Fibroblast of mammary gland (primary cell): ENCODE results near the gene HOXD11.
A peak's percentile ranks its signal among the peaks of the same experiment; 100 is the strongest.

Experiments used
- DNase-seq: peaks from one replicate; pipeline ENCODE4 v3.0.0-alpha.2; 2010; ENCODE audit warnings: low read depth
- H3K4me3 ChIP-seq: 2 replicates; pipeline ENCODE4 v1.5.1; 2011; ENCODE audit warnings: low read depth, mild to moderate bottlenecking, low read length, moderate library complexity; ENCODE audit not compliant: control insufficient read depth
- TF ChIP-seq, protein P1 (sequence below): conservative IDR thresholded peaks from 2 replicates; pipeline ENCODE4 v1.5.1; 2011; ENCODE audit warnings: low read depth, low read length, inconsistent platforms; ENCODE audit not compliant: control insufficient read depth, insufficient read depth

HOXD11 gene

DNA sequence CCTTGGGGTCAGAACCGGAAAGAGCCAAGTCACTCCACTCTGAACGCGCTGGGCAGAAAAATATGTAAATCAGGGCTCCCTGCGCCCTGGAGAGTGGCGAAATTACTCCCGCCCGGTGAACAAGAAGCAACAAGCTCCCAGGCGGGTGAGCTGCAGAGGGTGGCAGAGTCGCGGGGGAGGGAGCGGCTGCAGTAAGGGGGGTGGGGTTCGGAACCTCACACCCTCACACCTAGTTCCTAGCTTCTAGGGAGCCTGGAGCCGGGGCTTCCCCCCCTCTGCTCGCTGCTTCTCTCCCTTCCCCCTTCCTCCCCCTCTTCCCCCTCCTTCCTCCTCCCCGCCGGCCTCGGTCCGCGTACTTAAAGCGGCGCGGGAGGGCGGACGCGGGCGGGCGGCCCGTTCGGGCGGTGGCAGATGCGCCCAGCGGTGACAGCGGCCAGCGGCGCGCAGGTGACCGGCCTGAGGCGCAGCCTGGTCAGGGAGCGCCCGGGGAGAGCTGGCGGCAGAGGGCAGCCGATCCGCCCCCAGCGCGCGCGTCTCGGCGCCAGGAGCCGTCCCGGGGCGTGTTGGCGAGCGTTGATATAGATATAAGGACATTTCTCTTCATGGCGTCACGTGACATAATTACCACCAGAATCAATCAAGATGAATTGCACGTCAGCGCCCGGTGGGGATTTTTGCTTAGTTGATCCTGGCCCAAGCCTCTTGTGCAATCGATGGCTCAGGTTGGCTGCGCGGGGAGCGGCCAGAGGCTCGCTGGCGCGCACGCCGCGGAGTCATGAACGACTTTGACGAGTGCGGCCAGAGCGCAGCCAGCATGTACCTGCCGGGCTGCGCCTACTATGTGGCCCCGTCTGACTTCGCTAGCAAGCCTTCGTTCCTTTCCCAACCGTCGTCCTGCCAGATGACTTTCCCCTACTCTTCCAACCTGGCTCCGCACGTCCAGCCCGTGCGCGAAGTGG, at the start of gene HOXD11:
Gene HOXD11, plus strand, starts transcription at position 700 of the 959 bp plus-strand sequence. Its CDS starts 76 bp downstream, at position 776.
- peak within 1 kb of the TSS; percentile 13 for H3K4me3 ChIP-seq
- DNase-seq = peak; percentile 72
- TF ChIP-seq, protein P1, sequence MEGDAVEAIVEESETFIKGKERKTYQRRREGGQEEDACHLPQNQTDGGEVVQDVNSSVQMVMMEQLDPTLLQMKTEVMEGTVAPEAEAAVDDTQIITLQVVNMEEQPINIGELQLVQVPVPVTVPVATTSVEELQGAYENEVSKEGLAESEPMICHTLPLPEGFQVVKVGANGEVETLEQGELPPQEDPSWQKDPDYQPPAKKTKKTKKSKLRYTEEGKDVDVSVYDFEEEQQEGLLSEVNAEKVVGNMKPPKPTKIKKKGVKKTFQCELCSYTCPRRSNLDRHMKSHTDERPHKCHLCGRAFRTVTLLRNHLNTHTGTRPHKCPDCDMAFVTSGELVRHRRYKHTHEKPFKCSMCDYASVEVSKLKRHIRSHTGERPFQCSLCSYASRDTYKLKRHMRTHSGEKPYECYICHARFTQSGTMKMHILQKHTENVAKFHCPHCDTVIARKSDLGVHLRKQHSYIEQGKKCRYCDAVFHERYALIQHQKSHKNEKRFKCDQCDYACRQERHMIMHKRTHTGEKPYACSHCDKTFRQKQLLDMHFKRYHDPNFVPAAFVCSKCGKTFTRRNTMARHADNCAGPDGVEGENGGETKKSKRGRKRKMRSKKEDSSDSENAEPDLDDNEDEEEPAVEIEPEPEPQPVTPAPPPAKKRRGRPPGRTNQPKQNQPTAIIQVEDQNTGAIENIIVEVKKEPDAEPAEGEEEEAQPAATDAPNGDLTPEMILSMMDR = no peak

DNA sequence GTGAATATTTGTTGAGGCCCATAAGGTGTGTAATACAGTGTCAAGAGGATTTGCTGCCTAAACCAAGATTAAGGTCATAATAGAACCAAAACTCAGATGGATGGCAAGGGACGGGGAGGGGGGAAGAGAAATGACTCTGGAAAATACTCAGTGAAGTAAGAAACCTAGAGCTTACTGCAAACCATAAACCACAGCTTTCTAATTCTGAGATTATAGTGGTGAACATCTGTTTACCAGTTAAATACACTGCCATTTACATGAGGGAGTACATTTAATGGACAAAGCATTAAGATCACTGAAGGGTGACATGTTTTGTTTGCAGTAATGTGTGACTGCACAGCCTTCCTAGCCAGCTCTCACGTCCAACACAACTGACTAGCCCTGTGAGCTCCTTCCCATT, 43.1 kb upstream of the HOXD11 start:
- TF ChIP-seq, protein P1 = no peak
- DNase-seq = no peak
- H3K4me3 ChIP-seq = no peak overlapping the region

DNA sequence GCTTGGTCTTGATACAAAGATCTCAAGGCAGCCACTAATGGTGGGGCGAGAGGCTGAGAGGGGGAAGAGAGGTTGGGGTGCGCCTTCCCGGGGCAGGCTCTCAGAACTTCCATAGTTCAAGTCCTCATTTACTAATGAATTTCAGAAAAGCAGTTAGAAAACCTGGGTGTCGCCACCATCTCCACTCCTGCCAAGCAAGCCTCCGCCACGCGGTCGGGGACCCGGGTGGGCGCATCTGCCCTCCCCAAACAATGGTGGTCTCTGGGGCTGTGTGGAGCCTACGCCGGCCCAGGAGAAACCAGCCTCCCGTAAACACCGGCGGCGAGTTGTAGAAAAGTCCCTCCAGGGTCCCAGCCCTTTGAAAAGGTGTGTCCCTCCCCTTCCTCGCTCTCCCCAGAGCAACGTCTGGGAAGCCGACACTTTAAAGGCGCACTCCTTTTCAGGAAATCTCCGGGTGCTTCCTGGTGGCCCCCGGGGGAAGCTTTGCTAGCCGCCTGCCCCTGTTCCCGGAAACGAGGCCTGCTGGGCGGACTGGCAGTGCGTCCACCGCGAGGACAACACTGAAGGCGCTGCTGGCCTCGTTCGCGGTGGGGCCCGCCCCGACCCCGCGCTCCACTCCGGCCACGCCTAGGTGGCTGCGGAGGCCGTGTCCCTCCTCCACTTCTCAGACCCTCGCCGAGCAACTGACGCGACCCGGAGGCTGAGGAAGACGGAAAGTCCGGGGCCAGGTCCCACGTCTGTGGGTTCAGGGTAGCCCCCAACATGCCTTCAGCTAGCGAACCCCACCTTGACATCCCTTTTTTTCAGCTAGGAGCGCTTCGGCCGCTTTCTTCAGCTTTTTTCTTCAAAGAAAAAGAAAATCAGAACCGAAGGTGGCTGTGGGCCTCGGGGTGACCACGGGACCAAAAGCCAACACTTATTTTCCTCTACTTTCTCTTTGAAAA, 40.2 kb upstream of the HOXD11 start:
- DNase-seq = no peak
- TF ChIP-seq, protein P1 = no peak
- no peak overlapping the region for H3K4me3 ChIP-seq

DNA sequence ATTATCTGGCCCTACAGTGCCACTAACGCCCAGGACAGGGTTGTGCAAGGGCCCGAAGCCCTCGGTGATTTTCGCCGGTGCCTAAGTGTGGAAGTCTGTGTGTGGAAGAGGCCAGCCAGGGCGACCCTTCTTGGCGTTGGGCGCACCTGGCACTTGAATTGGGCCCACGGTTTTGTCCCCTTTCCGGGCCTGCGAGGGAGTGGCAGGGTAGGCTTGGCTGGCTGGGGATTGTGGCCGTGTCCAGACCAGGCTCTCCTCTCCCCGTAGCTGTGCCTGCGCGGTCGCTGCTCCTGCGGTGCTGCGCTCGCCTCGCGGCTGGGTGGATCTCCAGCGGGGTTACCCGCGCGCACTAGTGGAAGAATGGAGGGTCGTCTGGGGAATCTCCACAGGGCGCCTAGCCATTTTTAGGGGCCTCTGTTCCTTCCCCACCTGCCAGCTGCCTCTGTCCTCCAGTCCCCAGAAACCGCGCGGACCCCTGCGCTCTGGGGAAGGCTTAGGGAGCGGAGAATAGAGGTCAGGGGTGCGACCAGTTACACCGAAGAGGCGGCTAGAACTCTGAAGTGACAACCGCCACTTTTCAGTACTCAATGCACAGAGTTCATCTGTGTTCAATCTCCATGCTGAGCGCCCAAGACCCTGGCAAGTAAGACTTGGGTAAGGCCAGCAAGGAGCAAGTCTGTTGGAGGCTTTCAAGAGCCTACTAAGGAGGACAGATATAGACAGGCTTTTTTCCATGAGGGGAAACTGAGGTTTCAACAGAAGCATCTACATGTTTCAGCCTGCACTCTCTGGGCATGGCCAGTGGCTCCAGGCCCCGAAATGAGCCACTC, 39.3 kb upstream of the HOXD11 start:
- TF ChIP-seq, protein P1 = no peak
- no peak for DNase-seq
- H3K4me3 ChIP-seq = no peak overlapping the region

DNA sequence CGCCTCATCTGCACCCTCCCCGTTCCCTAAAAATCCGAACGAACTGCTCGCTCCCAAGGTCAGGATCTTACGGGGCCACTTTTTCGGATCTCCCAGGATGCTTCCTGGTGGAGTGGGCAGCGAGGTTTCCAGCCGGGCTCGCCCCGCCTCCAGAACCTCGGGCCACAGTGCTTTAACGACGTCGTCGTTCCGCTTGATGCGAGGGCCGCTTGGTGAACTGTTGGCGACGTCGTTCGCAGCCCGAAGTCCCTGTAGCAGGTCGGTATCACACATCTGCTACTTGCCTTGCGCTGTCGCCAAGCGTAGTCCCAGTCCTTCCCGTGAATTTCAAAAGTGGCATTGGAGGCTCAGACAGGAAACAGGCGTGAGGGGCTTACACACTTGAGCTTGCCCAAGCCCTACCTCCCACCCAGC, 38.7 kb upstream of the HOXD11 start:
- DNase-seq = no peak
- H3K4me3 ChIP-seq = no peak overlapping the region
- TF ChIP-seq, protein P1 = no peak
